Endodermal cell (in vitro differentiated cells): ENCODE measurements around the gene TPTE. TPM values are rescaled to one million over a fixed set of nuclear protein-coding genes. Genes with fewer than 3 reads are reported as not detected.
"Not testable (repeated sequence)": the region's sequence is repeated elsewhere in the genome, so short reads cannot be mapped to it uniquely, and the experiment has no call there.

ENCODE experiments used
- DNase-seq: peaks from one replicate; pipeline ENCODE4 v3.0.0-alpha.2; 2017
- H3K27ac ChIP-seq: 2 replicates; pipeline ENCODE4 v1.5.1; 2013; ENCODE audit warnings: mild to moderate bottlenecking, low read depth, low read length, moderate library complexity
- H3K27me3 ChIP-seq: 2 replicates; pipeline ENCODE4 v1.6.1; 2013; ENCODE audit warnings: mild to moderate bottlenecking, low read length, moderate library complexity; ENCODE audit not compliant: insufficient read depth, control insufficient read depth, poor library complexity, severe bottlenecking
- H3K36me3 ChIP-seq: 2 replicates; pipeline ENCODE4 v1.7.0; 2013; ENCODE audit warnings: mild to moderate bottlenecking, low read length, moderate library complexity; ENCODE audit not compliant: control insufficient read depth, insufficient read depth
- H3K4me1 ChIP-seq: one replicate; pipeline ENCODE4 v1.7.0; 2013; ENCODE audit warnings: low read length; ENCODE audit not compliant: control insufficient read depth, insufficient read depth
- H3K4me3 ChIP-seq: 2 replicates; pipeline ENCODE4 v1.5.1; 2013; ENCODE audit warnings: mild to moderate bottlenecking, low read length, moderate library complexity
- H3K9ac ChIP-seq: 2 replicates; pipeline ENCODE4 v1.6.1; 2013; ENCODE audit warnings: mild to moderate bottlenecking, low read length, moderate library complexity; ENCODE audit not compliant: poor library complexity, severe bottlenecking; ENCODE audit errors: extremely low read depth
- H3K9me3 ChIP-seq: 2 replicates; pipeline ENCODE4 v1.6.1; 2013; ENCODE audit warnings: mild to moderate bottlenecking, low read length, moderate library complexity; ENCODE audit not compliant: control insufficient read depth
- H3K27ac Mint-ChIP-seq: 2 replicates; pipeline ENCODE4 v1.8.0; 2020; ENCODE audit warnings: mixed read lengths
- H3K27me3 Mint-ChIP-seq: 2 replicates; pipeline ENCODE4 v1.8.0; 2021; ENCODE audit warnings: mild to moderate bottlenecking, mixed read lengths; ENCODE audit not compliant: insufficient read depth
- H3K36me3 Mint-ChIP-seq: 2 replicates; pipeline ENCODE4 v1.8.0; 2020; ENCODE audit warnings: low read depth, mixed read lengths
- H3K4me1 Mint-ChIP-seq: 2 replicates; pipeline ENCODE4 v1.8.0; 2020; ENCODE audit warnings: mixed read lengths
- H3K4me3 Mint-ChIP-seq: 2 replicates; pipeline ENCODE4 v1.8.0; 2020; ENCODE audit warnings: mild to moderate bottlenecking, moderate library complexity, mixed read lengths
- H3K9me3 Mint-ChIP-seq: 2 replicates; pipeline ENCODE4 v1.8.0; 2020; ENCODE audit warnings: mild to moderate bottlenecking, mixed read lengths
- CTCF ChIP-seq: fragments of 200-600 bp; sonication (generic); conservative IDR thresholded peaks from 2 replicates; pipeline ENCODE4 v1.5.0; 2021; ENCODE audit warnings: antibody characterized with exemption, mild to moderate bottlenecking
- WGBS, 2 experiments: methylation state at CpG; one replicate each; pipeline versions ENCODE4 v1.1.5 to v1.1.7; 2013; ENCODE audit warnings: missing lambda C conversion rate in 2 of 2, mixed read lengths in 1 of 2; ENCODE audit not compliant: insufficient coverage in 1 of 2, insufficient read length in 1 of 2; 5-methylcytosine and 5-hydroxymethylcytosine counted together
- total RNA-seq, 2 donors: library from RNA; stranded (reverse); fragmentation: NEBNext Ultra II Directional in 1 of 2; extraction: Animal tissue kit (Norgen Biotek cat#: 25700) in 1 of 2; gene quantifications; 2 replicates in 1 of 2; 3 replicates in 1 of 2; pipeline ENCODE4 v1.2.1, GENCODE V29; 2021

Gene TPTE
- total RNA-seq, 2 donors from 2014 or later = not detected

GRCh38 chr21:10616535-10616934, 95.2 kb downstream of the TPTE start:
- no peaks in the 10 kb centered on the region for H3K4me1 Mint-ChIP-seq
- Histone ChIP-seq H3K36me3 (no peaks in the 10 kb centered on the region), H3K9me3 (peaks cover 57% of the 10 kb centered on the region), H3K9ac (no peak overlapping the region), H3K4me3 (no peak overlapping the region), H3K27me3 (no peaks in the 10 kb centered on the region), H3K27ac (no peak overlapping the region), H3K4me1 (no peaks in the 10 kb centered on the region)
- peaks cover 19% of the 10 kb centered on the region for H3K9me3 Mint-ChIP-seq
- no peak for TF ChIP-seq CTCF
- no peak overlapping the region for H3K27ac Mint-ChIP-seq
- no peak for DNase-seq
- no peaks in the 10 kb centered on the region for H3K36me3 Mint-ChIP-seq
- no peak overlapping the region for H3K4me3 Mint-ChIP-seq
- H3K27me3 Mint-ChIP-seq = no peaks in the 10 kb centered on the region
- WGBS, 2 experiments = 83 to 84% methylated on average over 4 to 12 of the region's 30 CpGs

- not testable (repeated sequence) for H3K4me3 ChIP-seq, H3K36me3 ChIP-seq, H3K4me3 Mint-ChIP-seq, H3K27me3 Mint-ChIP-seq, H3K27ac ChIP-seq, H3K4me1 ChIP-seq, H3K36me3 Mint-ChIP-seq, H3K9ac ChIP-seq, H3K27ac Mint-ChIP-seq, H3K27me3 ChIP-seq, H3K4me1 Mint-ChIP-seq, DNase-seq
- H3K9me3 ChIP-seq = peaks cover 57% of the 10 kb centered on the region
- 64 to 66% methylated on average over 3 of the region's 3 CpGs for whole genome bisulfite sequencing, 2 experiments
- peaks cover 19% of the 10 kb centered on the region for H3K9me3 Mint-ChIP-seq
Measured at GRCh38 chr21:10617133-10617752, 95.9 kb downstream of the TPTE start.

- Histone ChIP-seq H3K36me3 (no peaks in the 10 kb centered on the region), H3K9me3 (peaks cover 56% of the 10 kb centered on the region), H3K4me3 (no peak overlapping the region), H3K9ac (no peak overlapping the region), H3K27ac (no peak overlapping the region), H3K27me3 (no peaks in the 10 kb centered on the region), H3K4me1 (no peaks in the 10 kb centered on the region)
- H3K36me3 Mint-ChIP-seq = no peaks in the 10 kb centered on the region
- no peaks in the 10 kb centered on the region for H3K9me3 Mint-ChIP-seq
- H3K4me1 Mint-ChIP-seq = no peaks in the 10 kb centered on the region
- 82% methylated on average over 28 to 47 of the region's 47 CpGs for WGBS, 2 experiments
- no peak for TF ChIP-seq CTCF
- H3K27ac Mint-ChIP-seq = no peak overlapping the region
- no peak overlapping the region for H3K4me3 Mint-ChIP-seq
- no peak for DNase-seq
- no peaks in the 10 kb centered on the region for H3K27me3 Mint-ChIP-seq
Measured at GRCh38 chr21:10627316-10627863, 106.0 kb downstream of the TPTE start.

- H3K4me1 Mint-ChIP-seq = not testable (repeated sequence)
Measured at GRCh38 chr21:10629239-10629638, 107.9 kb downstream of the TPTE start.

GRCh38 chr21:10630829-10631228, 109.4 kb downstream of the TPTE start:
- peaks cover 34% of the 10 kb centered on the region for H3K9me3 ChIP-seq
- peak overlapping the region; percentile 35 for H3K4me3 ChIP-seq
- H3K27me3 ChIP-seq, DNase-seq, H3K36me3 ChIP-seq, H3K36me3 Mint-ChIP-seq, H3K9ac ChIP-seq, H3K9me3 Mint-ChIP-seq, H3K4me1 Mint-ChIP-seq, H3K4me3 Mint-ChIP-seq, H3K4me1 ChIP-seq, H3K27ac ChIP-seq, H3K27ac Mint-ChIP-seq, H3K27me3 Mint-ChIP-seq: not testable (repeated sequence)
- 69 to 71% methylated on average over 5 to 6 of the region's 6 CpGs for WGBS, 2 experiments

More at GRCh38 chr21:10629239-10629638, 107.9 kb downstream of the TPTE start:
- H3K36me3 Mint-ChIP-seq, H3K27me3 Mint-ChIP-seq, H3K9ac ChIP-seq, H3K9me3 Mint-ChIP-seq, H3K27ac ChIP-seq, H3K27ac Mint-ChIP-seq, H3K27me3 ChIP-seq, H3K36me3 ChIP-seq, H3K4me1 ChIP-seq, H3K4me3 ChIP-seq, H3K4me3 Mint-ChIP-seq, DNase-seq: not testable (repeated sequence)
- peaks cover 43% of the 10 kb centered on the region for H3K9me3 ChIP-seq
- WGBS, 2 experiments = 88 to 91% methylated on average over 3 of the region's 3 CpGs

- not testable (repeated sequence) for H3K36me3 Mint-ChIP-seq, H3K4me3 ChIP-seq, H3K36me3 ChIP-seq, H3K9ac ChIP-seq, H3K4me1 Mint-ChIP-seq, H3K9me3 Mint-ChIP-seq, DNase-seq, H3K27me3 ChIP-seq, H3K27me3 Mint-ChIP-seq, H3K4me1 ChIP-seq, H3K27ac Mint-ChIP-seq, H3K4me3 Mint-ChIP-seq, H3K27ac ChIP-seq
- 57 to 65% methylated on average over 4 to 5 of the region's 5 CpGs for WGBS, 2 experiments
- peaks cover 32% of the 10 kb centered on the region for H3K9me3 ChIP-seq
Measured at GRCh38 chr21:10631316-10631715, 109.9 kb downstream of the TPTE start.
